Inflammatory macrophage treated with lipopolysaccharide for 4 hours (primary cell): ENCODE measurements around the gene CMTM2.
"Not testable (repeated sequence)": the region's sequence is repeated elsewhere in the genome, so short reads cannot be mapped to it uniquely, and the experiment has no call there.

Source experiments
- DNase-seq: peaks from one replicate; pipeline ENCODE4 v3.0.0-alpha.2; 2020

Gene CMTM2

DNA sequence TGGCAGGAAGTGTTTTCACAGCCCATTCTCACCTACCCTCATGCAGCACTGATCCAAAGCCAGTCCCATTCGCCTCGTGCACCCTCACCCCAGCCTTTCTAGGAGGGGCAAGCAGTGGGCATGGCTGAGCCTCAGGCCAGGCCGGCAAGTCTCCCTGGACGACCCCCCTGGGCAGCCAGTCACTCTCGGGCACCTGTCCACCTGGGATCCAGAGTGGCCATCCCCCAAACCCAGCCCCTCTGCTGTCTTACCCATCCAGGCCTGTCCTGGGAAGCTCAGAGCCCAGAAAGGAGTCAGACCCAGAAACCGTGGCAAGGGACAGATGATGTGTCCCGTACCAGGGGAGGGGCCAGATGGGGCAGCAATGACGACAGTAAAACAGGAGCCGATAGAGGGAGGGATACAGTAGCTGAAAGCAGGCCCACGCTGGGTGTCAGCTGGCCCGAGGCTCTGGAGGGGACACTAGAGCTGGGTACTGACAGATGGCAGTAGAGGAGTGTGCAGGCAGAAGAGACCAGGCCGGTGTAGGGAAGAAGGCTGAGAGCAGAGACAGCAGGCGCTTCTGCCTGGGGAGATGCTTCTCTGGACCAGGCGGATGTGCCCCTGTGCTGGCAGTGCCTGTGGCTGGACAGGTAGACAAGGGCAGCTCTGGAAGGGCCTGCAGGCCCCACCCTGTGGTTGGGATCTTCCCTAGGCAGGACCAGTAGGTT, 31.0 kb downstream of the CMTM2 start:
- DNase-seq = no peak

DNA sequence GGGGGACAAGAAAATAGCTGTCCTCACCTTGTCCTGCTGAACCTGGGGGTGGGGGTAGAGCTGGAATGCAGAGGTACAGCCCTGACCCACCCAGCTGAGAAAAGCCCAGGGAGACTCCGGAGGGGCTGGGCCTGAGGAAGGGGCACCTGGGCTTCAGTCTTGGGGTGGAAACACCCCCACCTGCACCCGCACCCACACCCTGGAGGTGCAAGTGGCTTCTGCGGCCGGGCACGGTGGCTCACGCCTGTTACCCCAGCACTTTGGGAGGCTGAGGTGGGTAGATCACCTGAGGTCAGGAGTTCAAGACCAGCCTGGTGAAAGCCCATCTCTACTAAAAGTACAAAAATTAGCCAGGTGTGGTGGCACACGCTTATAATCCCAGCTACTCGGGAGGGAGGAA, 32.6 kb downstream of the CMTM2 start:
- not testable (repeated sequence) for DNase-seq

DNA sequence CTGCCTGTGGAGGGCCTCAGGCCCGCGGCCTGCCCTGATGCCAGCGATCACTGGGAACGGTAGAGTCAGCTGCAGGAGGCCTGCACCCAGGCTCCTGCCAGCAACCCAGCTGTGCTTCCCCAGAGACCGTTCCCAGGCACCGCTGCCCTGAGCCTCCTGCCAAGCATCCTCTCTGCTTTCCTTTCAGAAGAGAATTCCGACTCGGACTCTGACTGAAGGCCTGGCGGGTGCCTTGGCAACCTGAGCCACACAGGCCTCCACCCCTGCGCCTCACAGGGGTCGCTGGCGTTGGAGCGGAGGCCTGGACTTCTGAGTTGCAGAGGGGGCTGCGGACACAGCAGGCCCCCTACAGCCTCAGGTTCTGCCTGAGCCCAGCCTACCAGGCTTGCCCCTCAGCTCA, 33.2 kb downstream of the CMTM2 start:
- DNase-seq = no peak

DNA sequence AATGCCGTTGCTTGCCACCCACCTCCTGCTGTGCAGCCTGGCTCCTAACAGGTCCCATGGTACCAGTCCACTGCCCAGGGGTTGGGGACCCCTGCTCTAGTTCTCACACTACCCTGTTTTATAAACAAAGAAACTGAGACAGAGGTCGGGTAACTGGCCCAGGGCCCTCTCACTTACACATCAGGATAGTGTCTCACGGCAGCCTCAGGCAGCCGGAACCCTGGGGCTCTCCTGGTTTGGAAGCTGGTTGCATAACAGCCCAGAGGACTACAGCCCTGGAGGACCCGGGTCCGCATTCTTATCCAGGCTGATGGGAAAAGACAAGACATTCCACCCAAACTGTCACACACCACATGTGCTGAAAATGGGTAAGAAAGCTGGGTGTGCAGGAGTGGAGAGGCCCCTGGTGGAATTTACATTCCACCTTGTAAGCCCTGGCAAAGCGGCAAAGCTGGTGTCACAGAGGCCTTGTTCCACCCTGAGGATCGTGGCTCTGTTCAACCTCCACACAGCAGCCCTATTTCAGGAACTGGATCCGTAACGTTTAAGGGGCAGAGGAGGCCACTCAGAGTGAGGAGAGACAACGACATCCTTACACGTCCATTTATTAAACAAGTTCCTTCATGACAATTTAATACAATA, 35.0 kb downstream of the CMTM2 start:
- DNase-seq = no peak

DNA sequence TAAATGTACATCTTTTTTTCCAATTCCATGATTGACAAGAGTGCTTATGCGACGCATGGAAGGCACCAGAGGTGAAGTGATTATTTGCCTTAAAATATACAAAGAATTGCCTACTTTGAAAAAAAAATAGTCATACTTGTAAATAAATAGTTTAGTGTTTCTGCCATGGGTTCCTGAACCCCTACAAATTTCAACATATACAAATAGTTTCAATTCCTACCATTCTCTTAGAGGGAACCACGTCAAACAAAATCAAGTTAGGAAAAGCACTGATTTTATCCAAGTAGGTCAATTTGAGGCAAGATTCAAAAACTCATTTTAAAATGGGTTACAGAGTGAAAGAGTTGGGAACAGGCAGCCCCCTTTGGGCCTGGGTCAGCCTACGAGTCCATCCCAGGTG, 36.9 kb downstream of the CMTM2 start:
- DNase-seq = peak; percentile 11

DNA sequence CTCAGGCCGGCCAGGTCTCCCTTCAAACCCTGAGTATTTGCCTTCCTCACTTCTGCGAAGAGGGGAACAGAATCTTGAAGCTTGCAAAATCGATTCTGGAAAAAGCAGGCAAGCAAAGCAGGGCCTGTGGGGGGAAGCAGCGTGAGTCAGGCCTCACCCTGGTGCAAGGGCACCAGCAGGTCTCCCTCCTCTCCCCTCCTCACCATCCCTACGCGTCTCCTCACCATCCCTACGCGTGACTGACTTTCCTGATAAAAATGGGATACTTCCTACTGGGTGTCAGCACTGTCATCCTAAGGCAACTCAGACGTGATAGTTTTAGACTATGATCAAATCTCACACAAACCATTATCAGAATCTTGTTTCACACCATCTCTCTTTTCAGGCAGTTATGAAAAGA, 37.3 kb downstream of the CMTM2 start:
- DNase-seq = peak; percentile 51

DNA sequence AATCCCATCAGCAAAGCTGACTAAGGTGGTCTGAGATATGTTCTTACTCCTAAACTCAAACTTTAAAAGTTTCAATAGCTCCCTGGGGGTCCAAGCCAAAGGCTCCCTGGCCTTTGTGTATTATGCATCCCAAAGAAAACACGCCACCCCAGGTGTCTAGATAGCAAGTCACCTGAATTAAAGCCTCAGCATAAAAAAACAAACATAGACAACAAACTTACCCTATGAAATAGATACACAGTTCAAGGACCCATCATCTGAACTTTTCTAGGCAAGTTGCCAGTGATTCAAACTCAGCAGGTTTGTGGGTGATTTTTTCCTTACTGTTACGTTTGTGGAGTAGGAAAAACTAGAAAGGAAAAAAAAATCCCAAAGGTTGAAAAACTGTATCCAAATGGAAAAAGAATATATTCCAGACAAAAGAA, 37.8 kb downstream of the CMTM2 start:
- no peak for DNase-seq

DNA sequence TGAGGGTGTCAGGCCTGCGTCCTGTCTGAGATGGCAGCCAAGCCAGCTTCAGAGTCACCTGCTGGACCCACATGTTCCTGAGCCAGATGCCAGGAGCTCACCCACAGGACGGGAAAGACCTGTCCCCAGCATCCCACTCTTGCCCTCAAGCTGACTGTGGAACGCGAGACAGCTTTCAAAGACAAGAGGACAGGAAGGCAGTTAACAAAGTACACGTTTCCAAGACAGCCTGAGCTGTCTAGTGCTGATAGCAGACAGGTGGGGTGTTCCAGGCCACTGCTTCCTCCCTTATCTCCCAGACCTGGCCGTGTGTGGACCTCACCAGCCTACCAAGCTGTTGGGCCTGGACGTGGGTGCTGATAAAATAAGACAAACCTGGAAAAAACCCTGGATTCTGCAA, 38.5 kb downstream of the CMTM2 start:
- DNase-seq = no peak

DNA sequence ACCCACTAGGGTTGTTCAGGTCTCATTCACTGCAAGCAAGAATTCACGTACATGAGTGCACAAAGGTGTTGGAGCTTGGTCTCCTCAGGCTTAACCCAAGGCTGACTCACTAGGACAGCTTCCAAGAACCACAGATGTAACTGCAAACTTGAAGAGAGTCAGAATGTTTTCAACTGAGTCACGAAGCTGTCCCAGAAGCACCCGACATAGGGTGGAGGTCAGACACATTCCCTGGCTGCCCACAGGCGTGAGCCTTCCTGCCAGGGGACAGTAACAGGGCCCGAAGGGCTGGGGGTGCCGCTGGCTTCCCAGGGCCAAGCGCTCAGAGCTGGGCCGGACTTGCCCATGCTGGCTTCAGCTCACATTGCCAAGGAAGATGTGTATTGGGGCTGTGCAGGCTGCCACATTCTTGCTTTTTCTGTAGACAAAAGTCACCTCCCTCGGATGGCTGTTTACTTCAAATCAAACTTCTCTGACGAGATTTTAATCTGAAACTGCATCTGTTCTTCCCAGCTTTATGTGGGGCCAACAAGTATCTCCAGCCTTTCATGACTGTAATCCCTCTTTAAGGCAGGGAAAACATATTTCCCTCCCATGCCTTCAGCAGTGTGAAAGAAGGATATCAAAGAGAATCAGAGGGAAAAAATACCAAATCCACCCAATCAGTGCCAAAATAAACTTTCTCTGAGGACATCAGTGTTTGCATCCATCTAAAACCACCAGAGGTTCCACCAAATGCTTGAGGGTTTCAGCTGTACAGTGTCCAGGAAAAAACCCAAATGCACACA, 39.5 kb downstream of the CMTM2 start:
- no peak for DNase-seq

DNA sequence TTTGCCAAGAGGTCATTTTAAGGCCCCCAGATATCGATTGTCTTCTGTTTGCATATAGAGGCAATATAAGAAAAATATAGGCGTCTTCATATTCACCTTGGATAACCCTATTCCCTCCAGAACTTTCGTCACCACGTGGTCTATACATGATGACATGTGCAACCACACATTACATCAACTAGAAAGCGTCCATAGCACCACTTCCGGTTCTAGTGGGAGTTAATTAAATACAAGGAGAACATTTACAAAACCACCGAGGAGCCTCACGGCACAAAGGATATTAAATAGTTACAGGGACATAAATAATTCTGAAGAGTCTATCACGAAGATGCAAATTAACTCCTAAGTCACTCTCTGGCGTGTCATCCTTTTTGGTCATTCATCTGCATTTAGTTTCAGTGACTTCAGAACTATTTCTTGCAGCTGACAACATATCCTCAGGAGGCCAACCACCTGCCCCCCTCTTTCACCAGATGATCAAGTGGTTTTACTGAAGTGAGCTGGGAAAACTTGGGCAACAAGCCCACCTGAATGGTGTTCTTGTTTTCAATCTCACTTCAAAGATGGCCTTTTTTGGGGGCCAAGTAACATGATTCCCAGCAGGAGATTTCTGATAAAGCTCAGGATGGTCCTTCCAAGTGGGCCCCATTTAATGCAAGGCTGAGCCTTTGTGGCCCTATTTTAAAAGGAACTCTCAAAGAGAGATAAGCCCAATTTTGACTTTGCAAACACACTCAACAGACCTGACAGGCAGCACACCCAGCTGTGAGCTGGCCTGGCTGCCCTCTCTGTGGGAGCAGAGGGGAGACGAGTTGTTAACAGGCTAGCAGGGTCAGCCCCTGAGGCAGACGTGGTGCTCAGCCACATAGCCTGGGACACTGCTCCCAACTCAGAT, 40.5 kb downstream of the CMTM2 start:
- DNase-seq = peak; percentile 60

DNA sequence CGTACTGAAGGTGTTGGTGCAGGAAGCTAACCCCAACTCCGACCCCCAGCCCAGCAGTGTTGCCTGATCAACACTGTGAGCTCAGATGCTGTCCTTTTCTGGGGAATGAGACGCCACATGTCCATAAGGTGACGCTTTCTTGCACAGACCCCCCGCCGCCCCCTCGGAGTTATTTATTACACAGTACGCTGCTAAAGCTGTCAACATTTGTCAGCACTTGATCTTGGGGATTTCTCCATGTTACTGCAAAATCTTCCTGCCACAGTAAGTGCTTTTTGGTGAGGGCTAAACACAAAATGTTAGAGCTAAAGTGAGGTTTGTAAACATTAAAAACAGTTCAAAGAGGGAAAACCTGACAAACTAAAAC, 41.1 kb downstream of the CMTM2 start:
- DNase-seq = no peak

DNA sequence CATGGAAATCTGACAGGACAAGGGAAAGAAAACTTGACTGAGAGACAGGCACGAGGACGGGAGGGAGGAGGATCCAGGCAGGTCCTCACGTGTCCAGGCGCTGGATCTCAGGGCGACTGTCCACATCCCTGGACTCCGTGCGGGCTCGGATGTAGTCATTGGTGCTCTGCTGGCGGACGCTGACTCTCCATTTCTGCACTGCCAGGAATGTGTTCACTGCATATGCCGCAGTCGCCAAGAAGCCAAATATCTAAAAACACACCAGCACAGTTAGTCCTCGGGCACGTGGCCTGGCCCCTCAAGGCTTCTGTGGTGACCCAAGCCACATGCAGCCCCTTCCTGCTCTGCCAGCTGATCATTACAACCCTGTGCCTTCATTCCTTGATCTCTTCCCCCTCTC, 42.7 kb downstream of the CMTM2 start:
- no peak for DNase-seq

DNA sequence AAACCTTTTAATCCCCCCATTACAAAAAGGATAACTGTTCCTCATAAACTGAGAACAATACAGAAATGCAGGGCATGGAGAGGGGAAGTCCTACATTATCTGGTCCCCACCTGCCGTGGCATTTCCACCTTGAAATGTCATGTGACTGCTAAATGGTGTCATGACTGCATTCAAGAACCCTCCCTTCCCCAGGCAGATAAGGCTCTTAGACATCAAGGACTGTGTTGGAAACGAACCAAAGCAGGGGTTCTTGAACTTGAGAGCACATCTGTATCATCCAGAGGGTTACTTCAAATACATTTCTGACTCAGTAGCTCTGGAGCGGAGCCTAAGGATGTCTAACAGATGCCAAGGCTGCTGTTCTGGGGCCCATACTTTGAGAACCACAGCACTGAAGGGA, 43.6 kb downstream of the CMTM2 start:
- no peak for DNase-seq

DNA sequence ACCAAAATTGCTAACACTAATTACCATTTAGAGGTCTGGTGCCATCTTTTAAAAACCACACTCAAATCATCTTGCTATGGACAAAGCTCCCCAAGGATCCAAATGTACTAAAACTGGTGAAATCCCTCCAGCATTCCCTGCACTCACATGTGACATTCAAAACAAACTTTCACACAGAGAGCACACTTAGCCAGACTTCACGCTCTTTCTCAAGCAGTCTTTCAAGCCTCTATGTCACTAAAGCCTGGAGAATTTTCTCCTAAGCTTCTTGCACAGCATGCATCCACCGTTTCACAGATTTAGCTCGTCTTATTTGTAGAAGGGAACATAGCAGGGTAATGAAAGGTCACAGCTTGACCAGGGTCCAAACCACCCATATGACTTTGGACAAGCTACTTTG, 44.5 kb downstream of the CMTM2 start:
- no peak for DNase-seq

DNA sequence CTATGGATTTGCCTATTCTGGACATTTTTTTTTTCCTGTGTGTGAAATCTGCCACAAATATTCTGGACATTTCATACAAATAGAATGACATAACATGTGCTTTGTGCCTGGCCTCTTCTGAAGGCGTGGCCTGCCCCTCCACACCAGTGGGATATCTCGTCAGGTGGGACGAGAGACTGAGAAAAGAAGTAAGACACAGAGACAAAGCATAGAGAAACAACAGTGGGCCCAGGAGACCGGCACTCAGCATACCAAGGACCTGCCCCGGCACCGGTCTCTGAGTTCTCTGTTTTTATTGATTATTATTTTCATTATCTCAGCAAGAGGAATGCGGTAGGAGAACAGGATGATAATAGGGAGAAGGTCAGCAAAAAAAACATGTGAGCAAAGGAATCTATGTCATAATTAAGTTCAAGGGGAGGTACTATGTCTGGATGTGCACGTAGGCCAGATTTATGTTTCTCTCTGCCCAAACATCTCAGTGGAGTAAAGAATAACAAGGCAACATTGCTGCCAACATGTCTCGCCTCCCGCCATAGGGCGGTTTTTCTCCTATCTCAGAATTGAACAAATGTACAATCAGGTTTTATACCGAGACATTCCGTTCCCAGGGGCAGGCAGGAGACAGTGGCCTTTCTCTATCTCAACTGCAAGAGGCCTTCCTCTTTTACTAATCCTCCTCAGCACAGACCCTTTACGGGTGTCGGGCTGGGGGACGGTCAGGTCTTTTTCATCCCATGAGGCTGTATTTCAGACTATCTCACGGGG, 48.5 kb downstream of the CMTM2 start:
- DNase-seq = not testable (repeated sequence)

DNA sequence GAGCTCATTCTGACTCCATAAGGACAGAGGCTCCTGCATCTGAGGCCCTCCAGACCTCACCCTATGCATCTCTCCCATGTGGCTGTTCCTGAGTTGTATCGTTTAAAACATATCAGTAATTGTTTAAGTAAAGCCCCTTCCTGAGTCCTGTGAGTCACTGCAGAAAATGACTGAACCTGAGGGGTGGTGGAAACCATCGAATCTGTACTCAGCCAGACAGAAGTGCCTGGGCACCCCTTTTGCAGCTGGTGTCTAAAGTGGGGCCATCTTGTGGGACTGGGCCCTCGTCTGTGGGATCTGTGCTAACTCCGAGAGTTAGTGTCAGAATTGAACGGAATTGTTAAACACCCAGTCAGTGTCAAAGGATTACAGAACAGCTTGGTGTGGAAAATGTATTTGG, 50.6 kb downstream of the CMTM2 start:
- no peak for DNase-seq

DNA sequence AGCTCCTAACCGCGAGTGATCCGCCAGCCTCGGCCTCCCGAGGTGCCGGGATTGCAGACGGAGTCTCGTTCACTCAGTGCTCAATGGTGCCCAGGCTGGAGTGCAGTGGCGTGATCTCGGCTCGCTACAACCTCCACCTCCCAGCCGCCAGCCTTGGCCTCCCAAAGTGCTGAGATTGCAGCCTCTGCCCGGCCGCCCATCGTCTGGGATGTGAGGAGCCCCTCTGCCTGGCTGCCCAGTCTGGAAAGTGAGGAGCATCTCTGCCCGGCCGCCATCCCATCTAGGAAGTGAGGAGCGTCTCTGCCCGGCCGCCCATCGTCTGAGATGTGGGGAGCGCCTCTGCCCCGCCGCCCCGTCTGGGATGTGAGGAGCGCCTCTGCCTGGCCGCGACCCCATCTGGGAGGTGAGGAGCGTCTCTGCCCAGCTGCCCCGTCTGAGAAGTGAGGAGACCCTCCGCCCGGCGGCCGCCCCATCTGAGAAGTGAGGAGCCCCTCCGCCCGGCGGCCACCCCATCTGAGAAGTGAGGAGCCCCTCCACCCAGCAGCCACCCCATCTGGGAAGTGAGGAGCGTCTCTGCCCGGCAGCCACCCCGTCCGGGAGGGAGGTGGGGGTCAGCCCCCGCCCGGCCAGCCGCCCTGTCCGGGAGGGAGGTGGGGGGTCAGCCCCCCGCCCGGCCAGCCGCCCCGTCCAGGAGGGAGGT, 51.4 kb downstream of the CMTM2 start:
- not testable (repeated sequence) for DNase-seq

DNA sequence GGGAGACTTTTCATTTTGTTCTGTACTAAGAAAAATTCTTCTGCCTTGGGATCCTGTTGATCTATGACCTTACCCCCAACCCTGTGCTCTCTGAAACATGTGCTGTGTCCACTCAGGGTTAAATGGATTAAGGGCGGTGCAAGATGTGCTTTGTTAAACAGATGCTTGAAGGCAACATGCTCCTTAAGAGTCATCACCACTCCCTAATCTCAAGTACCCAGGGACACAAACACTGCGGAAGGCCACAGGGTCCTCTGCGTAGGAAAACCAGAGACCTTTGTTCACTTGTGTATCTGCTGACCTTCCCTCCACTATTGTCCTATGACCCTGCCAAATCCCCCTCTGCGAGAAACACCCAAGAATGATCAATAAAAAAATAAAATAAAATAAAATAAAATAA, 52.3 kb downstream of the CMTM2 start:
- DNase-seq = not testable (repeated sequence)

DNA sequence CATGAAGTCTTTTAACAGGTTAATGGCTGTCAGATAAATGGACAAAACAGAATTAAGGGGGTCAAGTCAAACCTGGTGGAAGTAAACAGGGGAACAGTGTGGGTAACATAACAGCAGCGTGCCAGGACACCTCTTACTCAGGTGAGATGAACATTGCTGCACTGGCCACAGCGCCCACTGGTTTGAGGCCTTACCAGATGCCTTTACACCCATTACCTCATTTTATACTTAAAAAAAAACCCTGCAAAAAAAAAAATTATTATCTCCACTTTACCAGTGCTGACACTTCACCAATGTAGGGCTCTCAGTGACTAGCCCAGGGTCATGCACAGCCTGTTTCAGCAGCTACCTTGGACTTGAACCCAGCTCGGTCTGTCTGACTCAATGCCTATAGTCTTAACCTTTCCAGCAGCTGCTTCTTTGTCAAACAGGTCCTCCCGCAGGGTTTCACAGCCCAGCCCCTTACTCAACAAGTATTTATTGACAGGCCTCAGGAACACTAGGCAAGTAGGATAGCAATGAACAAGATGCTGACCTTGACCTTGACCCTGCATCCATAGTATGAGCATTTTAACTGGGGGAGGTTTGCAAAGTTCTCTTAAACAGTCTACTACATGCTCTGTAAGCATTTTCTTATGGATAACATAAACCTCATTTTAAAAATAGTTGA, 55.4 kb downstream of the CMTM2 start:
- DNase-seq = no peak

DNA sequence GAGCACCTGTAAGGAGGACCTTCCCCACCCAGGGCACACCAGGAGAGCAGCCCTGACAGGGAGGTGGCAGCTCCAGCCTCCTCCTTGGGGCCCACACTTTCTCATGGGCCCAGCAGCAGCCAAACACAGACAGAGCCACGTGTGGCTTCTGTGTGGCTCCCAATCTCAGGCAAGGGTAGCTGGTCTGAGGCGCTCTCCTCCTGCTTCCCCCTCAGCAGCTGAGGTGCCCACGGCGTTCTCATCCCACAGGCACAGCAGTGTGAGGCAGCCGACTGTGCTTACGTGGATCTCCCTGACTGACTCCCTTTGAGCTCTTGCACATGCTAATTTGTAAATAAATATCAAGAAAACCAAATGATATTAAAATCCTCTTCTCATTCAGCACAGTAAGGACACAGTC, 56.1 kb downstream of the CMTM2 start:
- DNase-seq = no peak

DNA sequence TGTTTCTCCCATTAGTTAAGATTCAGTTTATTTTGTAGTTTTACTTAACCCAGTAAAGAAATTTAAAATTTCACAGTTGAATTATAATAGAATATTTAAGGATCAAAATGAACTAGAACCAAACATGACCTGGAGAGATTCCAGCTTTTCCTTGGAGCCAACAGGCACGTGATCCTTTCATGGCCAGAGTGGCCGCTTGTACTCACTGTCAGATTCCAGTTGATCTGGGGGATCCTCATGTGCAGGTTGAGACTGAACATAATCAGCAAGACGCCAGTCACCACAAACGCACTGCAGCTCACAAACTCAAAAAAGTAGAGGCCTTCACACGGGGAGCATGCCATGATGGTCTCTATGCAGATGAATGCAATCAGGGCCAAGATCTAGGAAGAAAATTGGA, 56.9 kb downstream of the CMTM2 start:
- no peak for DNase-seq
